Vagina (tissue), 2 donors: ENCODE measurements around the gene MAML2.

Experiments used
- CTCF ChIP-seq, 3 experiments: fragments of 450-650 bp in 2 of 3; fragments of 200-600 bp in 1 of 3; sonication (generic) in 1 of 3; IDR thresholded peaks; one replicate each; pipeline ENCODE4 v1.5.1; 2017 to 2019; ENCODE audit warnings: antibody characterized with exemption in 3 of 3, mild to moderate bottlenecking in 2 of 3, moderate library complexity in 2 of 3
- POLR2A ChIP-seq, 2 donors: fragments of 450-650 bp; IDR thresholded peaks; one replicate each; pipeline ENCODE4 v1.6.1; 2017; ENCODE audit warnings: antibody characterized with exemption in 2 of 2, mild to moderate bottlenecking in 2 of 2, moderate library complexity in 2 of 2
- POLR2AphosphoS5 ChIP-seq, 2 donors: sonication (generic); formaldehyde crosslinking; IDR thresholded peaks; one replicate each; pipeline ENCODE4 v1.9.0; 2017; ENCODE audit warnings: antibody characterized with exemption in 2 of 2, mild to moderate bottlenecking in 2 of 2, low read depth in 1 of 2; ENCODE audit not compliant: insufficient read depth in 1 of 2

DNA sequence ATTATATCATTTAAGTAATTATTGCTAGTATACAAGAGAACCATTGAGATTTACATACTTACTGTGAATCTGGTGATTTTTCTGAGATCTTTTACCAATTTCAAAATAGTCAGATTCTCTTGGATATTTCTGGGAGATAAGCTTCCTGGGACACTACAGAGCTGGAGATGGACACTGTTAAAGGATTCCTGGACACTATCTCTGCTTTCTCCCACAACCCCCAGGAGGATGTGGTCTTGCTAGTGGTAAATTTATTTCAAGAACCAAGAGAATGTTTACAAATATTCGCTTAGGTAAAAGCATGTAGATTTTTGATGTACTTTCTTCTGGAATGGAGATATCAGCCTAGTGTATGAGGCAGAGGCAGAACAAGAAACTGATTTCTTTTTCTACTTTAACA is 33.8 kb upstream of the MAML2 start:
- no peak for TF ChIP-seq POLR2A (IDR thresholded peaks at IDR 0.05)
- TF ChIP-seq POLR2AphosphoS5 (IDR thresholded peaks at IDR 0.05; ENCODE audit: insufficient read depth in 1 of 2, low read depth in 1 of 2): no peak
- TF ChIP-seq CTCF (IDR thresholded peaks at IDR 0.05): no peak
